IPS DF 19.7 (cell line): Measurements from ENCODE around the gene OR4C46.
"Not testable (repeated sequence)": the region's sequence is repeated elsewhere in the genome, so short reads cannot be mapped to it uniquely, and the experiment has no call there.

Experiments used
- DNase-seq: peaks from one replicate; pipeline ENCODE4 v3.0.0-alpha.2; 2013; ENCODE audit warnings: low read depth, low spot score

Gene OR4C46

GRCh38 chr11:54603898-54604297 is at the start of gene OR4C46:
TSS of gene OR4C46 (minus strand) at chr11:54603998. CDS start at chr11:54603998, 0 bp downstream.
- no peak for DNase-seq

- DNase-seq = not testable (repeated sequence)
These were observed 41.8 kb upstream of the OR4C46 start for GRCh38 chr11:54645606-54646005.

- not testable (repeated sequence) for DNase-seq
These were observed 42.4 kb downstream of the OR4C46 start for GRCh38 chr11:54561439-54561838.

GRCh38 chr11:54558919-54559318 is 44.9 kb downstream of the OR4C46 start:
- DNase-seq = no peak

GRCh38 chr11:54558407-54558806 is 45.4 kb downstream of the OR4C46 start:
- no peak for DNase-seq
